H1 (cell line): ENCODE results near the gene FBXL16.

Experiments
- EZH2 ChIP-seq: fragments of 200-600 bp; sonication (generic); IDR thresholded peaks from 2 replicates; pipeline ENCODE4 v1.7.1; 2012; ENCODE audit warnings: low read depth, mild to moderate bottlenecking, moderate library complexity, low read length, inconsistent platforms; ENCODE audit not compliant: severe bottlenecking
- KDM1A ChIP-seq: fragments of 200-600, 300-600 bp; sonication (generic); IDR thresholded peaks from 2 replicates; pipeline ENCODE4 v1.7.1; 2016; ENCODE audit warnings: mild to moderate bottlenecking, low read length, borderline replicate concordance
- POLR2A ChIP-seq, 2 experiments: IDR thresholded peaks; 1 replicate in 1 of 2; 2 replicates in 1 of 2; pipeline ENCODE4 v1.6.1; 2011; ENCODE audit warnings: low read depth in 2 of 2, low read length in 2 of 2, mild to moderate bottlenecking in 2 of 2; ENCODE audit errors: control extremely low read depth in 1 of 2
- POU5F1 ChIP-seq: IDR thresholded peaks from 2 replicates; pipeline ENCODE4 v1.6.1; 2011; ENCODE audit warnings: low read depth, mild to moderate bottlenecking, low read length, moderate library complexity
- TCF12 ChIP-seq: IDR thresholded peaks from 2 replicates; pipeline ENCODE4 v1.6.1; 2011; ENCODE audit warnings: low read depth, mild to moderate bottlenecking, low read length
- TF ChIP-seq, protein P1 (sequence below), 3 experiments: IDR thresholded peaks; 1 replicate in 2 of 3; 2 replicates in 1 of 3; pipeline versions ENCODE4 v1.5.1 to v1.6.1; 2011; ENCODE audit warnings: low read length in 3 of 3, mild to moderate bottlenecking in 3 of 3, inconsistent platforms in 2 of 3, low read depth in 1 of 3, moderate library complexity in 1 of 3; ENCODE audit not compliant: insufficient read depth in 1 of 3; ENCODE audit errors: control extremely low read depth in 1 of 3
- TF ChIP-seq, protein P2 (sequence below): IDR thresholded peaks from 2 replicates; pipeline ENCODE4 v1.6.1; 2012; ENCODE audit warnings: inconsistent platforms

GRCh38 chr16:714079-714478 is 8.5 kb upstream of the FBXL16 start:
- TF ChIP-seq POLR2A (IDR thresholded peaks at IDR 0.05; ENCODE audit: control extremely low read depth in 1 of 2, low read depth in 2 of 2, low read length in 2 of 2) (no peak), EZH2 (no peak), TCF12 (no peak), KDM1A (no peak), POU5F1 (no peak)
- TF ChIP-seq, protein P1, sequence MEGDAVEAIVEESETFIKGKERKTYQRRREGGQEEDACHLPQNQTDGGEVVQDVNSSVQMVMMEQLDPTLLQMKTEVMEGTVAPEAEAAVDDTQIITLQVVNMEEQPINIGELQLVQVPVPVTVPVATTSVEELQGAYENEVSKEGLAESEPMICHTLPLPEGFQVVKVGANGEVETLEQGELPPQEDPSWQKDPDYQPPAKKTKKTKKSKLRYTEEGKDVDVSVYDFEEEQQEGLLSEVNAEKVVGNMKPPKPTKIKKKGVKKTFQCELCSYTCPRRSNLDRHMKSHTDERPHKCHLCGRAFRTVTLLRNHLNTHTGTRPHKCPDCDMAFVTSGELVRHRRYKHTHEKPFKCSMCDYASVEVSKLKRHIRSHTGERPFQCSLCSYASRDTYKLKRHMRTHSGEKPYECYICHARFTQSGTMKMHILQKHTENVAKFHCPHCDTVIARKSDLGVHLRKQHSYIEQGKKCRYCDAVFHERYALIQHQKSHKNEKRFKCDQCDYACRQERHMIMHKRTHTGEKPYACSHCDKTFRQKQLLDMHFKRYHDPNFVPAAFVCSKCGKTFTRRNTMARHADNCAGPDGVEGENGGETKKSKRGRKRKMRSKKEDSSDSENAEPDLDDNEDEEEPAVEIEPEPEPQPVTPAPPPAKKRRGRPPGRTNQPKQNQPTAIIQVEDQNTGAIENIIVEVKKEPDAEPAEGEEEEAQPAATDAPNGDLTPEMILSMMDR (IDR thresholded peaks at IDR 0.05; ENCODE audit: control extremely low read depth in 1 of 3, insufficient read depth in 1 of 3, low read depth in 1 of 3, low read length in 3 of 3), result no peak
- TF ChIP-seq, protein P2, sequence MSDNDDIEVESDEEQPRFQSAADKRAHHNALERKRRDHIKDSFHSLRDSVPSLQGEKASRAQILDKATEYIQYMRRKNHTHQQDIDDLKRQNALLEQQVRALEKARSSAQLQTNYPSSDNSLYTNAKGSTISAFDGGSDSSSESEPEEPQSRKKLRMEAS, result no peak
